Measurements from ENCODE around the gene ABLIM1. TPM values are rescaled to one million over a fixed set of nuclear protein-coding genes. Genes with fewer than 3 reads are reported as not detected.

ABLIM1 gene
- total and polyA plus RNA-seq, 2 of the 4 experiments (the other 2 are of a cell fraction) = 7.7 to 9.9 TPM

DNA sequence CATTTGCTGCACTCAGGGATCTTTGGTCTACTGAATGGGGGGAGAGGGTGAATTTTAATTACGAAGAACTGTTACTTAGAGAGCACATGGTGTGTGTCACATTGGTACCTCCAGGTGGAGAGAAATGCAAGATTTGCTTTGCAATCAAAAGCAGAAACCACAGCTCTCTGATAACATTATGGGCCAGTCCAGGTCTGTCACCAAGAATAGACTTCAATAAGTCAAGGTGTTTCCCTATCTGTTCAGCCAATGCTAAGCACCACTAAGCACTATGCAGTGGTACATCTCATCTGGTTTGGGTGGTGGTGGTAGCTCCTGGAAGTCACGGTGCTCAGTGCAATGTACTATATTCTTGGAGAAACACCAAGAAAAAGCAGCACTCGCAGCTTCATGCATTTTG lies 134.2 kb downstream of the ABLIM1 start:
- no TSS peak for BruUV-seq (replicated peaks)
- H3K4me1 ChIP-seq (ENCODE audit: control insufficient read depth, insufficient read depth, low read length) = peaks cover 11% of the 10 kb centered on the region

More for the DNA sequence above, 134.2 kb downstream of the ABLIM1 start:
- no peak overlapping the region for H3K14ac ChIP-seq (replicated peaks; ENCODE audit: low read depth, low read length)
- no peak overlapping the region for H3K9ac ChIP-seq (ENCODE audit: low read depth, low read length)
- H3K36me3 ChIP-seq (ENCODE audit: control insufficient read depth, insufficient read depth, low read length) = no peaks in the 10 kb centered on the region
- no peak overlapping the region for H3K4ac ChIP-seq (ENCODE audit: low read depth, low read length)
- no peak overlapping the region for H3K18ac ChIP-seq (ENCODE audit: low read depth, low read length)
- no peak overlapping the region for H3K27ac ChIP-seq (ENCODE audit: insufficient read depth, low read length)
- dilution Hi-C loops (cut with HindIII; ENCODE audit: low sequenced_read_pairs, unreplicated experiment) (no loop called here), in situ Hi-C loops (cut with MboI; ENCODE audit: low sequenced_read_pairs) (no loop called here), intact Hi-C loops (cut with micrococcal nuclease) (no loop called here)
- H2AK5ac ChIP-seq (ENCODE audit: low read depth, low read length) = no peak overlapping the region
- ChIA-PET POLR2A (ENCODE audit: unreplicated experiment) (interaction anchor here (0.6 kb wide), 1 partner anchor 134 kb away, joined by 3 read pairs; the partner anchor contains the start of gene ABLIM1), CTCF (interaction anchor here (0.5 kb wide), 1 partner anchor 649 kb away, joined by 4 read pairs; no protein-coding TSS in a partner anchor)
- no peaks in the 10 kb centered on the region for H4K20me1 ChIP-seq (ENCODE audit: insufficient read depth, low read length)
- no peak overlapping the region for H2BK120ac ChIP-seq (ENCODE audit: low read depth, low read length)
- H2BK5ac ChIP-seq (ENCODE audit: low read depth, low read length, poor library complexity, severe bottlenecking) = no peak overlapping the region
- no peak overlapping the region for H3K4me3 ChIP-seq (ENCODE audit: insufficient read depth, low read depth, low read length)
- no peak overlapping the region for H3K23ac ChIP-seq (ENCODE audit: low read depth, low read length)
- H2BK20ac ChIP-seq (ENCODE audit: low read depth, low read length) = no peak overlapping the region
- no peak overlapping the region for H4K91ac ChIP-seq (ENCODE audit: insufficient read depth, low read depth, low read length)
- peaks cover 24% of the 10 kb centered on the region for H3K27me3 ChIP-seq (ENCODE audit: control insufficient read depth, insufficient read depth, low read length)
- H4K5ac ChIP-seq (ENCODE audit: low read depth, low read length) = no peak overlapping the region
- no peak overlapping the region for H3K56ac ChIP-seq (ENCODE audit: extremely low read depth, insufficient read depth, low read length)
- DNase-seq = no peak
- H3K9me3 ChIP-seq (ENCODE audit: control insufficient read depth, insufficient read depth, low read length) = no peaks in the 10 kb centered on the region
- no peak for ATAC-seq (ENCODE audit: low read depth)
- no peak overlapping the region for H2BK15ac ChIP-seq (ENCODE audit: low read depth, low read length)
- H3K79me1 ChIP-seq (ENCODE audit: low read depth in 1 of 2, low read length in 2 of 2) = no peaks in the 10 kb centered on the region
- peaks cover 7% of the 10 kb centered on the region; the same call in 1 of the 2 replicates for H3K9me1 ChIP-seq (ENCODE audit: insufficient read depth, low read length)
- 100% methylated on average over 1 of the region's 3 CpGs; no CpG with 5 or more reads in 1 of the 2 experiments for WGBS, 2 experiments (ENCODE audit: extremely low coverage in 2 of 2, insufficient read length in 1 of 2)
- no peak overlapping the region for H3K4me2 ChIP-seq (ENCODE audit: low read depth, low read length)
- H4K8ac ChIP-seq (ENCODE audit: low read depth in 2 of 2, low read length in 2 of 2) = no peak overlapping the region
- no peak overlapping the region for H2AK9ac ChIP-seq (replicated peaks; ENCODE audit: low read depth, low read length, poor library complexity)
- TF ChIP-seq RAD21 (IDR thresholded peaks at IDR 0.05; ENCODE audit: low read length) (no peak), MAFK (IDR thresholded peaks at IDR 0.05; ENCODE audit: low read depth, low read length) (no peak), FOS (IDR thresholded peaks at IDR 0.05; ENCODE audit: low read depth, low read length) (no peak), MXI1 (IDR thresholded peaks at IDR 0.05; ENCODE audit: borderline replicate concordance, low read depth, low read length) (no peak), BHLHE40 (IDR thresholded peaks at IDR 0.05; ENCODE audit: low read depth, low read length) (no peak), NFE2L2 (IDR thresholded peaks at IDR 0.05; ENCODE audit: low read depth, low read length) (no peak), POLR2A (IDR thresholded peaks at IDR 0.05; ENCODE audit: low read depth, low read length) (no peak), SMC3 (IDR thresholded peaks at IDR 0.05; ENCODE audit: low read depth, low read length) (no peak), MAZ (IDR thresholded peaks at IDR 0.05; ENCODE audit: borderline replicate concordance, low read depth, low read length) (no peak), RFX5 (IDR thresholded peaks at IDR 0.05; ENCODE audit: low read depth, low read length) (no peak), CEBPB (IDR thresholded peaks at IDR 0.05; ENCODE audit: low read depth, low read length) (no peak)
- TF ChIP-seq, protein P1, sequence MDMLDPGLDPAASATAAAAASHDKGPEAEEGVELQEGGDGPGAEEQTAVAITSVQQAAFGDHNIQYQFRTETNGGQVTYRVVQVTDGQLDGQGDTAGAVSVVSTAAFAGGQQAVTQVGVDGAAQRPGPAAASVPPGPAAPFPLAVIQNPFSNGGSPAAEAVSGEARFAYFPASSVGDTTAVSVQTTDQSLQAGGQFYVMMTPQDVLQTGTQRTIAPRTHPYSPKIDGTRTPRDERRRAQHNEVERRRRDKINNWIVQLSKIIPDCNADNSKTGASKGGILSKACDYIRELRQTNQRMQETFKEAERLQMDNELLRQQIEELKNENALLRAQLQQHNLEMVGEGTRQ (IDR thresholded peaks at IDR 0.05; ENCODE audit: low read depth, low read length) = no peak
- TF ChIP-seq, protein P2, sequence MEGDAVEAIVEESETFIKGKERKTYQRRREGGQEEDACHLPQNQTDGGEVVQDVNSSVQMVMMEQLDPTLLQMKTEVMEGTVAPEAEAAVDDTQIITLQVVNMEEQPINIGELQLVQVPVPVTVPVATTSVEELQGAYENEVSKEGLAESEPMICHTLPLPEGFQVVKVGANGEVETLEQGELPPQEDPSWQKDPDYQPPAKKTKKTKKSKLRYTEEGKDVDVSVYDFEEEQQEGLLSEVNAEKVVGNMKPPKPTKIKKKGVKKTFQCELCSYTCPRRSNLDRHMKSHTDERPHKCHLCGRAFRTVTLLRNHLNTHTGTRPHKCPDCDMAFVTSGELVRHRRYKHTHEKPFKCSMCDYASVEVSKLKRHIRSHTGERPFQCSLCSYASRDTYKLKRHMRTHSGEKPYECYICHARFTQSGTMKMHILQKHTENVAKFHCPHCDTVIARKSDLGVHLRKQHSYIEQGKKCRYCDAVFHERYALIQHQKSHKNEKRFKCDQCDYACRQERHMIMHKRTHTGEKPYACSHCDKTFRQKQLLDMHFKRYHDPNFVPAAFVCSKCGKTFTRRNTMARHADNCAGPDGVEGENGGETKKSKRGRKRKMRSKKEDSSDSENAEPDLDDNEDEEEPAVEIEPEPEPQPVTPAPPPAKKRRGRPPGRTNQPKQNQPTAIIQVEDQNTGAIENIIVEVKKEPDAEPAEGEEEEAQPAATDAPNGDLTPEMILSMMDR (conservative IDR thresholded peaks at IDR 0.05; ENCODE audit: low read depth, low read length) = no peak
- H2AFZ ChIP-seq (replicated peaks; ENCODE audit: low read length, poor library complexity) = no peak overlapping the region

Measured in IMR-90 (cell line).